Vagina (tissue), 2 donors: ENCODE results near the gene NRL.

Source experiments
- CTCF ChIP-seq, 3 experiments: fragments of 450-650 bp in 2 of 3; fragments of 200-600 bp in 1 of 3; sonication (generic) in 1 of 3; IDR thresholded peaks; one replicate each; pipeline ENCODE4 v1.5.1; 2017 to 2019; ENCODE audit warnings: antibody characterized with exemption in 3 of 3, mild to moderate bottlenecking in 2 of 3, moderate library complexity in 2 of 3
- POLR2A ChIP-seq, 2 donors: fragments of 450-650 bp; IDR thresholded peaks; one replicate each; pipeline ENCODE4 v1.6.1; 2017; ENCODE audit warnings: antibody characterized with exemption in 2 of 2, mild to moderate bottlenecking in 2 of 2, moderate library complexity in 2 of 2
- POLR2AphosphoS5 ChIP-seq, 2 donors: sonication (generic); formaldehyde crosslinking; IDR thresholded peaks; one replicate each; pipeline ENCODE4 v1.9.0; 2017; ENCODE audit warnings: antibody characterized with exemption in 2 of 2, mild to moderate bottlenecking in 2 of 2, low read depth in 1 of 2; ENCODE audit not compliant: insufficient read depth in 1 of 2

GRCh38 chr14:24155100-24155499 is 40.4 kb upstream of the NRL start:
- TF ChIP-seq POLR2A (IDR thresholded peaks at IDR 0.05) (no peak), CTCF (IDR thresholded peaks at IDR 0.05) (no peak), POLR2AphosphoS5 (IDR thresholded peaks at IDR 0.05; ENCODE audit: insufficient read depth in 1 of 2, low read depth in 1 of 2) (no peak)
